Activated CD4-positive, alpha-beta memory T cell treated with anti-CD3 and anti-CD28 coated beads, Interleukin-2, amount 10 ng/mL, durations not matched to agents 7 days and 5 days (primary cell): ENCODE measurements around the gene RNF5. TPM values are rescaled to one million over a fixed set of nuclear protein-coding genes. Genes with fewer than 3 reads are reported as not detected.

ENCODE experiments used
- CTCF ChIA-PET: fragments of 350-600 bp; sonication (Branson Sonifier 250); formaldehyde crosslinking; loops from one replicate; lab custom pipeline; 2021; ENCODE audit warnings: antibody characterized with exemption, inconsistent platforms; lab: Charles Lee
- POLR2A ChIA-PET: fragments of 350-600 bp; sonication (Branson Sonifier 250); formaldehyde crosslinking; loops from one replicate; lab custom pipeline; 2021; ENCODE audit warnings: antibody characterized with exemption; lab: Charles Lee
- DNase-seq: peaks from one replicate; pipeline ENCODE4 v3.0.0-alpha.2; 2020
- H3K27ac Mint-ChIP-seq: one replicate; pipeline ENCODE4 v1.8.0; 2021; ENCODE audit warnings: mild to moderate bottlenecking, mixed read lengths
- H3K27me3 Mint-ChIP-seq: one replicate; pipeline ENCODE4 v1.8.0; 2021; ENCODE audit warnings: mixed read lengths
- H3K36me3 Mint-ChIP-seq: one replicate; pipeline ENCODE4 v1.8.0; 2021; ENCODE audit warnings: low read depth, mixed read lengths
- H3K4me1 Mint-ChIP-seq: one replicate; pipeline ENCODE4 v1.8.0; 2021; ENCODE audit warnings: mixed read lengths
- H3K4me3 Mint-ChIP-seq: one replicate; pipeline ENCODE4 v1.8.0; 2021; ENCODE audit warnings: mild to moderate bottlenecking, mixed read lengths
- H3K9me3 Mint-ChIP-seq: one replicate; pipeline ENCODE4 v1.8.0; 2021; ENCODE audit warnings: mixed read lengths
- total RNA-seq, 2 experiments: library from RNA; stranded (reverse); gene quantifications; one replicate each; pipeline ENCODE4 v1.2.3, GENCODE V29; 2021

RNF5 gene
- total RNA-seq, 2 experiments from 2014 or later, result 44.0 to 45.4 TPM

DNA sequence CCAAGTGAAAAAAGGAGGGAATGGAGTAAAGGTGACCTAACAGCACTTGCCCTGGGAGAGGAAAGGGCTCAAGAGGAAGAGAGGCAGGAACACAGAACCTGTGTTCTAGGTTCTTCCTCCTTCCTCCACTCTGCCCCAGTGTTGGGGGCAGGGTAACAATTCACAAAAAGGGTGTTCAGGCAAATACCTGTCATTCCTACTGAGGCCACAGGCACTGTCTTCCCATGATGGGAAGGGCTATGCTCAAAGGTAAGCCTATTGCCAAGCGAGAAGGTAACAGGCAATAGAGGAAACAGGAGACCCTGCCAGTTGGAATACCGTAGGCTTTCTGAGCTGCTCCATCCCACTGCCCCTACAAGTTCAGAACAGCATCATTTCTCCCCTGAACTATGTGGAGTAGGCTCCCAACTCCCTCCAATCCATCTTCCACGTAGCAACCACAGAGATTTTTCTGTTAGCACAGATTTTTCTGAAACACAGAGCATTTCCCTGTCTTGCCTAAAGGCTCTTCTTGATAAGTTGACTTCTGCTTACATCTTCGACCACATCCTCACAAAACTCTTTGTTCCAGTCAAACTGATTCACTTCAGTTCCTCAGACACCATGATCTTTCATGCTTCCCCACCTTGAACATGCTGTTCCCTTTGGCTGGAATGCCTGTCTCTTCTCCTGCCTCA is 5.0 kb upstream of the RNF5 start:
- Mint-ChIP-seq H3K9me3 (no peaks in the 10 kb centered on the region), H3K27ac (no peak overlapping the region), H3K36me3 (peaks cover 28% of the 10 kb centered on the region), H3K4me1 (peaks cover 44% of the 10 kb centered on the region), H3K4me3 (no peak overlapping the region), H3K27me3 (no peaks in the 10 kb centered on the region)
- ChIA-PET CTCF (no interaction called here), POLR2A (no interaction called here)
- no peak for DNase-seq

GRCh38 chr6:32174416-32174815 is 3.8 kb upstream of the RNF5 start:
- DNase-seq, result no peak
- ChIA-PET POLR2A (no interaction called here), CTCF (no interaction called here)
- peaks cover 54% of the 10 kb centered on the region for H3K4me1 Mint-ChIP-seq
- no peaks in the 10 kb centered on the region for H3K27me3 Mint-ChIP-seq
- H3K4me3 Mint-ChIP-seq, result peak overlapping the region; percentile 91
- peaks cover 28% of the 10 kb centered on the region for H3K36me3 Mint-ChIP-seq
- no peaks in the 10 kb centered on the region for H3K9me3 Mint-ChIP-seq
- H3K27ac Mint-ChIP-seq, result no peak overlapping the region

GRCh38 chr6:32175322-32175710 is 2.9 kb upstream of the RNF5 start:
- Mint-ChIP-seq H3K36me3 (peaks cover 23% of the 10 kb centered on the region), H3K4me3 (peak overlapping the region; percentile 91), H3K27ac (peak overlapping the region; percentile 51), H3K4me1 (peaks cover 62% of the 10 kb centered on the region), H3K27me3 (no peaks in the 10 kb centered on the region), H3K9me3 (no peaks in the 10 kb centered on the region)
- DNase-seq, result no peak
- ChIA-PET CTCF (no interaction called here), POLR2A (no interaction called here)

GRCh38 chr6:32175711-32176475 is 2.3 kb upstream of the RNF5 start, which contains the start of gene AGPAT1:
Gene AGPAT1, minus strand, starts transcription at chr6:32176084. Its CDS starts 4,588 bp downstream, at chr6:32171496.
- peak within 1 kb of the TSS; percentile 90 for H3K27ac Mint-ChIP-seq
- H3K4me1 Mint-ChIP-seq, result peaks cover 68% of the 10 kb centered on the region
- no peaks in the 10 kb centered on the region for H3K9me3 Mint-ChIP-seq
- DNase-seq, result peak; percentile 97
- no peaks in the 10 kb centered on the region for H3K27me3 Mint-ChIP-seq
- H3K36me3 Mint-ChIP-seq, result peaks cover 23% of the 10 kb centered on the region
- peak within 1 kb of the TSS; percentile 91 for H3K4me3 Mint-ChIP-seq
- ChIA-PET CTCF (interaction anchor here (0.5 to 2.4 kb wide), 3 partner anchors 17 to 202 kb away, joined by 3 to 20 read pairs (median 3); partner anchors contain the start of gene GPSM3), POLR2A (interaction anchor here (0.6 to 8.0 kb wide), 4 partner anchors 15 to 796 kb away, joined by 3 to 155 read pairs (median 18); partner anchors contain the start of genes ATF6B, FKBPL, GPSM3 and PBX2)

- ChIA-PET CTCF (interaction anchor here (0.5 to 2.4 kb wide), 3 partner anchors 16 to 203 kb away, joined by 3 to 20 read pairs (median 3); partner anchors contain the start of gene GPSM3), POLR2A (interaction anchor here (0.6 to 8.0 kb wide), 8 partner anchors 15 to 795 kb away, joined by 3 to 155 read pairs (median 4); partner anchors contain the start of genes ATF6B, DXO, FKBPL and GPSM3)
- no peak for DNase-seq
- Mint-ChIP-seq H3K27me3 (no peaks in the 10 kb centered on the region), H3K4me3 (peak overlapping the region; percentile 91), H3K27ac (peak overlapping the region; percentile 90), H3K4me1 (peaks cover 66% of the 10 kb centered on the region), H3K9me3 (no peaks in the 10 kb centered on the region), H3K36me3 (peaks cover 27% of the 10 kb centered on the region)
These were observed 1.6 kb upstream of the RNF5 start for GRCh38 chr6:32176476-32177182.

DNA sequence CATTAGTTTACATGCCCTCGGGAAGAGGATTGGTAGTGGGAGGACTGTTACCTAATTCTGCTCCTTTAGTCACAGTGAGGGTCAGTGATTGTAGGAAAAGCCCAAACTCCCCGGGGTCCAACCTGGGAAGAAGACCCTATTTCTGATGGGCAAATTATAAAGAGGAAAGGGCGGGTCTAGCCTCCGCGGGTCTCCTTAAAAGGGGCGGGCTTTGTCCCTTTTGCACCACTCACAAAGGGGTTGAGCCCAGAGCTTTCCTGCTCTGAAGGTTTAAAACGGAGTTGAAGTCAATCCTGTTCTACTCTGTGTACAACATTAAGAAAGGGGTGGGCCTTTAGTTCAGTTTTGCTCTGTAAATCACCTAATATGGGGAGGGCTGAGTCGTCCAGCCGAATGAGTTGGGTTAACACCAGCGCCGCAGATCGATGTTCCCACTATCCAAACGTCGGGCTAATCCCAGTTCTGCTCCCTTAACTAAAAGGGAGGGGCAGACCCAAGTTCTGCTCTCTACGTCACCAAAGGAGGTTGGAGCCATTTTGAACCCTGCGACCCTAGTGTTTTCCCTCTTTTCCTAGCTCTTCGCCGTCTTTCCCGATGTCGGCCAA is 920 bp upstream of the RNF5 start:
- Mint-ChIP-seq H3K4me1 (peaks cover 66% of the 10 kb centered on the region), H3K4me3 (peak overlapping the region; percentile 91), H3K9me3 (no peaks in the 10 kb centered on the region), H3K27ac (peak overlapping the region; percentile 90), H3K36me3 (peaks cover 27% of the 10 kb centered on the region), H3K27me3 (no peaks in the 10 kb centered on the region)
- DNase-seq, result peak; percentile 50
- POLR2A ChIA-PET, result interaction anchor here (0.6 to 8.0 kb wide), 9 partner anchors 12 to 795 kb away, joined by 3 to 155 read pairs (median 3); partner anchors contain the start of genes ATF6B, DDX39B, DXO and EGFL8
- CTCF ChIA-PET, result interaction anchor here (1.0 to 2.4 kb wide), 2 partner anchors 18 to 22 kb away, joined by 4 to 20 read pairs; no protein-coding TSS in a partner anchor

- DNase-seq, result no peak
- Mint-ChIP-seq H3K36me3 (peaks cover 37% of the 10 kb centered on the region), H3K4me3 (peak overlapping the region; percentile 91), H3K4me1 (peaks cover 54% of the 10 kb centered on the region), H3K27ac (peak overlapping the region; percentile 90), H3K9me3 (no peaks in the 10 kb centered on the region), H3K27me3 (no peaks in the 10 kb centered on the region)
- POLR2A ChIA-PET, result interaction anchor here (1.4 to 8.0 kb wide), 3 partner anchors 12 to 666 kb away, joined by 3 to 155 read pairs (median 31); partner anchors contain the start of genes ATF6B, FKBPL, GPSM3 and PBX2
- CTCF ChIA-PET, result interaction anchor here (1.4 to 1.8 kb wide), 3 partner anchors 11 to 17 kb away, joined by 6 to 12 read pairs (median 8); partner anchors contain the start of genes GPSM3 and PBX2
These were observed 589 bp downstream of the RNF5 start for GRCh38 chr6:32178547-32179440.

- Mint-ChIP-seq H3K27ac (peak overlapping the region; percentile 90), H3K4me3 (peak overlapping the region; percentile 34), H3K36me3 (peaks cover 43% of the 10 kb centered on the region), H3K27me3 (no peaks in the 10 kb centered on the region), H3K4me1 (peaks cover 46% of the 10 kb centered on the region), H3K9me3 (no peaks in the 10 kb centered on the region)
- ChIA-PET POLR2A (interaction anchor here (1.4 to 8.0 kb wide), 3 partner anchors 11 to 665 kb away, joined by 3 to 155 read pairs (median 31); partner anchors contain the start of genes ATF6B, FKBPL, GPSM3 and PBX2), CTCF (interaction anchor here (1.4 to 1.8 kb wide), 3 partner anchors 10 to 16 kb away, joined by 6 to 12 read pairs (median 8); partner anchors contain the start of genes GPSM3 and PBX2)
- DNase-seq, result no peak
These were observed 1.7 kb downstream of the RNF5 start for GRCh38 chr6:32179766-32180405.

DNA sequence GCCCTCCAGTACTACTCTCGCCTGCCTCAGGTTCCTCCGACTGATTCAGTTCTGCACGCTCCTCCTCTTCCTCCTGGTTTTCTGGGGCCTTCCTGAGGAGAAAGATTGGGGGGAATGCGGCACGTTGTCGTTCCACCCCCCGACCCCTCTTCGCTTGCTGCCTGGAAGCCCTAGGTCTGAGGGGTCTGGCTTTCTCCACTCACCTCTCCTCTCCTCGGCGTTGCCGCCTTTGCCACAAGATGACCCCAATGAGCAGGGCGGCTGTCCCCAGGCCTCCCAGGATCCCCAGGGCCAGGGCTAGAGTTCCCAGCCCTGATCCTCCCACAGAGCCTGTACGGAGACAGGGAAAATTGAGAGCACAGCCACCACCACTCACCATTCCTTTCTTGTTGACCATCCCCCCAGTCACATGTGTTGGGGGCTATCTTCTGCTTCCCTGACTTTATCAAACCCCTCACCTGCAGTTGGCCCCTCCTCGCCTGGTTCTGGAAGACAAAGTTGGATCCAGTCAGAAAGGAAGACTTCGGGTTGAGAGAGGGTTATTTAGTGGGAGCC is 3.0 kb downstream of the RNF5 start:
- Mint-ChIP-seq H3K27ac (no peak overlapping the region), H3K4me3 (no peak overlapping the region), H3K4me1 (peaks cover 48% of the 10 kb centered on the region), H3K36me3 (peaks cover 52% of the 10 kb centered on the region), H3K9me3 (no peaks in the 10 kb centered on the region), H3K27me3 (no peaks in the 10 kb centered on the region)
- no peak for DNase-seq
- ChIA-PET CTCF (interaction anchor here (1.2 kb wide), 1 partner anchor 14 kb away, joined by 4 read pairs; no protein-coding TSS in a partner anchor), POLR2A (interaction anchor here (8.0 kb wide), 1 partner anchor 10 kb away, joined by 155 read pairs; the partner anchor contains the start of genes GPSM3 and PBX2)

GRCh38 chr6:32181915-32182529 is 3.8 kb downstream of the RNF5 start:
- ChIA-PET POLR2A (interaction anchor here (8.0 kb wide), 1 partner anchor 9 kb away, joined by 155 read pairs; the partner anchor contains the start of genes GPSM3 and PBX2), CTCF (interaction anchor here (1.2 kb wide), 1 partner anchor 13 kb away, joined by 4 read pairs; no protein-coding TSS in a partner anchor)
- no peak for DNase-seq
- Mint-ChIP-seq H3K9me3 (no peaks in the 10 kb centered on the region), H3K4me3 (no peak overlapping the region), H3K4me1 (peaks cover 48% of the 10 kb centered on the region), H3K27me3 (no peaks in the 10 kb centered on the region), H3K27ac (no peak overlapping the region), H3K36me3 (peaks cover 60% of the 10 kb centered on the region)
